ENCODE data around the gene ERCC1. TPM values are rescaled to one million over a fixed set of nuclear protein-coding genes. Genes with fewer than 3 reads are reported as not detected.

The ERCC1 gene
- total and polyA plus RNA-seq, 2 of the 13 experiments (the other 11 are each of a cell fraction or from before 2014, with no cell fraction given) = 40.0 to 66.4 TPM

DNA sequence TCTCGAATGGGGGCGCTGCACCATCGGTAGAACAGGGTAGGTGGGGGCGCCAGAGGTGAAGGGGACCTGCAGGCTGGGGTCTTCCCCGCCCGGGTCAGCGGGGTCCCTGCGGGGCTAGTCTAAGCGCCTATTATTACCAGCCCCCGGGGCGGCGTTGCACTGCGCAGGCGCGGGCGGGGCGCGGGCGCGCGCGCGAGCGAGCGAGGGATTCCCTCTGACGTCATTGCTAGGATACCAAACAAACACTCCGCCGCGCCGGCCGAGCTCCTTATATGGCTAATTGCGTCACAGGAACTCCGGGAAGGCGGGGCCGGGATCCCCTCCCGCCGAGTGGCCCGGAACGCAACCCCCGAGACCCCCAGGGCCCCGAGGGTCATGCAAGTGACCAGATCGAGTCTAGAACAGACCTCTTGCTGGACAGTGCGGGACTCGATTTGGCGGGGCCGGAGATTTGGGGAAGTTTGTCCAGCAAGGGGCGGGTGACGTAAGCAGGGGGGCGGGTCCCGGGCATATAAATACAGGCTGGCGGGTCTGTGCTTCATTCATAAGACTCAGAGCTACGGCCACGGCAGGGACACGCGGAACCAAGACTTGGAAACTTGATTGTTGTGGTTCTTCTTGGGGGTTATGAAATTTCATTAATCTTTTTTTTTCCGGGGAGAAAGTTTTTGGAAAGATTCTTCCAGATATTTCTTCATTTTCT lies 43.9 kb upstream of the ERCC1 start, which contains the start of gene FOSB (continued):
- TF ChIP-seq ZNF296 (CRISPR knock-in tag; conservative IDR thresholded peaks at IDR 0.05) (no peak), ZNF737 (CRISPR knock-in tag; IDR thresholded peaks at IDR 0.05; ENCODE audit: borderline replicate concordance) (no peak), RFX1 (IDR thresholded peaks at IDR 0.05) (peak; percentile 29; the same call in 1 of the 2 replicates), NR2F2 (IDR thresholded peaks at IDR 0.05; ENCODE audit: borderline replicate concordance, low read depth) (peak; percentile 29; the same call in 1 of the 2 replicates), ZNF260 (CRISPR knock-in tag; IDR thresholded peaks at IDR 0.05; ENCODE audit: borderline replicate concordance, low read depth) (no peak), PRMT3 (CRISPR knock-in tag; IDR thresholded peaks at IDR 0.05; ENCODE audit: borderline replicate concordance, low read depth) (no peak), NR2F6 (IDR thresholded peaks at IDR 0.05) (no peak), NR2F6 (CRISPR knock-in tag; IDR thresholded peaks at IDR 0.05) (no peak), POGZ (CRISPR knock-in tag; IDR thresholded peaks at IDR 0.05) (no peak), SP4 (CRISPR knock-in tag; IDR thresholded peaks at IDR 0.05) (peak; percentile 83), KLF15 (CRISPR knock-in tag; IDR thresholded peaks at IDR 0.05; ENCODE audit: borderline replicate concordance) (no peak), BCL6 (CRISPR knock-in tag; IDR thresholded peaks at IDR 0.05) (no peak), REPIN1 (CRISPR knock-in tag; IDR thresholded peaks at IDR 0.05; ENCODE audit: borderline replicate concordance, low read depth) (no peak), ZBTB38 (CRISPR knock-in tag; IDR thresholded peaks at IDR 0.05) (peak; percentile 28; the same call in 1 of the 2 replicates)
- TF ChIP-seq, protein P1, sequence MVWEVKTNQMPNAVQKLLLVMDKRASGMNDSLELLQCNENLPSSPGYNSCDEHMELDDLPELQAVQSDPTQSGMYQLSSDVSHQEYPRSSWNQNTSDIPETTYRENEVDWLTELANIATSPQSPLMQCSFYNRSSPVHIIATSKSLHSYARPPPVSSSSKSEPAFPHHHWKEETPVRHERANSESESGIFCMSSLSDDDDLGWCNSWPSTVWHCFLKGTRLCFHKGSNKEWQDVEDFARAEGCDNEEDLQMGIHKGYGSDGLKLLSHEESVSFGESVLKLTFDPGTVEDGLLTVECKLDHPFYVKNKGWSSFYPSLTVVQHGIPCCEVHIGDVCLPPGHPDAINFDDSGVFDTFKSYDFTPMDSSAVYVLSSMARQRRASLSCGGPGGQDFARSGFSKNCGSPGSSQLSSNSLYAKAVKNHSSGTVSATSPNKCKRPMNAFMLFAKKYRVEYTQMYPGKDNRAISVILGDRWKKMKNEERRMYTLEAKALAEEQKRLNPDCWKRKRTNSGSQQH (CRISPR knock-in tag; IDR thresholded peaks at IDR 0.05; ENCODE audit: low read depth) = peak; percentile 91; the same call in 1 of the 2 replicates
- TF ChIP-seq, protein P2, sequence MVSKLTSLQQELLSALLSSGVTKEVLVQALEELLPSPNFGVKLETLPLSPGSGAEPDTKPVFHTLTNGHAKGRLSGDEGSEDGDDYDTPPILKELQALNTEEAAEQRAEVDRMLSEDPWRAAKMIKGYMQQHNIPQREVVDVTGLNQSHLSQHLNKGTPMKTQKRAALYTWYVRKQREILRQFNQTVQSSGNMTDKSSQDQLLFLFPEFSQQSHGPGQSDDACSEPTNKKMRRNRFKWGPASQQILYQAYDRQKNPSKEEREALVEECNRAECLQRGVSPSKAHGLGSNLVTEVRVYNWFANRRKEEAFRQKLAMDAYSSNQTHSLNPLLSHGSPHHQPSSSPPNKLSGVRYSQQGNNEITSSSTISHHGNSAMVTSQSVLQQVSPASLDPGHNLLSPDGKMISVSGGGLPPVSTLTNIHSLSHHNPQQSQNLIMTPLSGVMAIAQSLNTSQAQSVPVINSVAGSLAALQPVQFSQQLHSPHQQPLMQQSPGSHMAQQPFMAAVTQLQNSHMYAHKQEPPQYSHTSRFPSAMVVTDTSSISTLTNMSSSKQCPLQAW (CRISPR knock-in tag; IDR thresholded peaks at IDR 0.05) = no peak; the same call in 1 of the 2 replicates
- TF ChIP-seq, protein P3, sequence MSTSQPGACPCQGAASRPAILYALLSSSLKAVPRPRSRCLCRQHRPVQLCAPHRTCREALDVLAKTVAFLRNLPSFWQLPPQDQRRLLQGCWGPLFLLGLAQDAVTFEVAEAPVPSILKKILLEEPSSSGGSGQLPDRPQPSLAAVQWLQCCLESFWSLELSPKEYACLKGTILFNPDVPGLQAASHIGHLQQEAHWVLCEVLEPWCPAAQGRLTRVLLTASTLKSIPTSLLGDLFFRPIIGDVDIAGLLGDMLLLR (CRISPR knock-in tag; IDR thresholded peaks at IDR 0.05) = 0 out of 2 replicates have a peak, but pooled peaks have one; percentile 39
- TF ChIP-seq, protein P4, sequence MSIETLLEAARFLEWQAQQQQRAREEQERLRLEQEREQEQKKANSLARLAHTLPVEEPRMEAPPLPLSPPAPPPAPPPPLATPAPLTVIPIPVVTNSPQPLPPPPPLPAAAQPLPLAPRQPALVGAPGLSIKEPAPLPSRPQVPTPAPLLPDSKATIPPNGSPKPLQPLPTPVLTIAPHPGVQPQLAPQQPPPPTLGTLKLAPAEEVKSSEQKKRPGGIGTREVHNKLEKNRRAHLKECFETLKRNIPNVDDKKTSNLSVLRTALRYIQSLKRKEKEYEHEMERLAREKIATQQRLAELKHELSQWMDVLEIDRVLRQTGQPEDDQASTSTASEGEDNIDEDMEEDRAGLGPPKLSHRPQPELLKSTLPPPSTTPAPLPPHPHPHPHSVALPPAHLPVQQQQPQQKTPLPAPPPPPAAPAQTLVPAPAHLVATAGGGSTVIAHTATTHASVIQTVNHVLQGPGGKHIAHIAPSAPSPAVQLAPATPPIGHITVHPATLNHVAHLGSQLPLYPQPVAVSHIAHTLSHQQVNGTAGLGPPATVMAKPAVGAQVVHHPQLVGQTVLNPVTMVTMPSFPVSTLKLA (IDR thresholded peaks at IDR 0.05) = no peak
- TF ChIP-seq, protein P5, sequence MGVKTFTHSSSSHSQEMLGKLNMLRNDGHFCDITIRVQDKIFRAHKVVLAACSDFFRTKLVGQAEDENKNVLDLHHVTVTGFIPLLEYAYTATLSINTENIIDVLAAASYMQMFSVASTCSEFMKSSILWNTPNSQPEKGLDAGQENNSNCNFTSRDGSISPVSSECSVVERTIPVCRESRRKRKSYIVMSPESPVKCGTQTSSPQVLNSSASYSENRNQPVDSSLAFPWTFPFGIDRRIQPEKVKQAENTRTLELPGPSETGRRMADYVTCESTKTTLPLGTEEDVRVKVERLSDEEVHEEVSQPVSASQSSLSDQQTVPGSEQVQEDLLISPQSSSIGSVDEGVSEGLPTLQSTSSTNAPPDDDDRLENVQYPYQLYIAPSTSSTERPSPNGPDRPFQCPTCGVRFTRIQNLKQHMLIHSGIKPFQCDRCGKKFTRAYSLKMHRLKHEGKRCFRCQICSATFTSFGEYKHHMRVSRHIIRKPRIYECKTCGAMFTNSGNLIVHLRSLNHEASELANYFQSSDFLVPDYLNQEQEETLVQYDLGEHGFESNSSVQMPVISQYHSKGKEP (CRISPR knock-in tag; IDR thresholded peaks at IDR 0.05) = no peak
- TF ChIP-seq, protein P6, sequence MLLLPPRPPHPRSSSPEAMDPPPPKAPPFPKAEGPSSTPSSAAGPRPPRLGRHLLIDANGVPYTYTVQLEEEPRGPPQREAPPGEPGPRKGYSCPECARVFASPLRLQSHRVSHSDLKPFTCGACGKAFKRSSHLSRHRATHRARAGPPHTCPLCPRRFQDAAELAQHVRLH (CRISPR knock-in tag; IDR thresholded peaks at IDR 0.05; ENCODE audit: borderline replicate concordance, low read depth) = no peak
- TF ChIP-seq, protein P7, sequence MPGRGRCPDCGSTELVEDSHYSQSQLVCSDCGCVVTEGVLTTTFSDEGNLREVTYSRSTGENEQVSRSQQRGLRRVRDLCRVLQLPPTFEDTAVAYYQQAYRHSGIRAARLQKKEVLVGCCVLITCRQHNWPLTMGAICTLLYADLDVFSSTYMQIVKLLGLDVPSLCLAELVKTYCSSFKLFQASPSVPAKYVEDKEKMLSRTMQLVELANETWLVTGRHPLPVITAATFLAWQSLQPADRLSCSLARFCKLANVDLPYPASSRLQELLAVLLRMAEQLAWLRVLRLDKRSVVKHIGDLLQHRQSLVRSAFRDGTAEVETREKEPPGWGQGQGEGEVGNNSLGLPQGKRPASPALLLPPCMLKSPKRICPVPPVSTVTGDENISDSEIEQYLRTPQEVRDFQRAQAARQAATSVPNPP (CRISPR knock-in tag; IDR thresholded peaks at IDR 0.05) = no peak
